GM19328 (cell line): ENCODE results near the gene C1QTNF8.

Source experiments
- ATAC-seq: cut with Tn5 transposase; IDR thresholded peaks from one replicate; pipeline ENCODE4 v1.9.1; 2021; ENCODE audit warnings: mild to moderate bottlenecking, moderate library complexity; ENCODE audit not compliant: unreplicated experiment

Gene C1QTNF8

GRCh38 chr16:1049113-1049975, 46.7 kb downstream of the C1QTNF8 start:
- ATAC-seq: no peak

GRCh38 chr16:1048442-1049112, 47.5 kb downstream of the C1QTNF8 start:
- ATAC-seq: no peak

- ATAC-seq: no peak
Observed at GRCh38 chr16:1047801-1048200, 48.2 kb downstream of the C1QTNF8 start.

- no peak for ATAC-seq
Observed at GRCh38 chr16:1047123-1047522, 48.9 kb downstream of the C1QTNF8 start.

- ATAC-seq: no peak
Observed at GRCh38 chr16:1045993-1046911, 49.8 kb downstream of the C1QTNF8 start.

GRCh38 chr16:1045310-1045992, 50.6 kb downstream of the C1QTNF8 start:
- no peak for ATAC-seq

- no peak for ATAC-seq
Observed at GRCh38 chr16:1044460-1045309, 51.4 kb downstream of the C1QTNF8 start.

GRCh38 chr16:1043881-1044451, 52.1 kb downstream of the C1QTNF8 start:
- no peak for ATAC-seq

- ATAC-seq: no peak
Observed at GRCh38 chr16:1042866-1043265, 53.2 kb downstream of the C1QTNF8 start.

GRCh38 chr16:1042049-1042744, 53.8 kb downstream of the C1QTNF8 start:
- no peak for ATAC-seq

GRCh38 chr16:1040346-1040745, 55.7 kb downstream of the C1QTNF8 start:
- no peak for ATAC-seq

GRCh38 chr16:1039762-1040161, 56.3 kb downstream of the C1QTNF8 start:
- ATAC-seq: no peak

GRCh38 chr16:1038932-1039331, 57.1 kb downstream of the C1QTNF8 start:
- no peak for ATAC-seq
